Lower lobe of right lung (tissue), 2 donors: Measurements from ENCODE around the gene RHOC. TPM values are rescaled to one million over a fixed set of nuclear protein-coding genes. Genes with fewer than 3 reads are reported as not detected.

Source experiments
- ATAC-seq, 2 donors: fragments of 200-7000 bp; cut with Tn5 transposase; one replicate each; pipeline ENCODE4 v1.9.1; 2020 to 2022; ENCODE audit warnings: mild to moderate bottlenecking in 2 of 2, moderate library complexity in 2 of 2
- DNase-seq: peaks from one replicate; pipeline ENCODE4 v3.0.0-alpha.2; 2020
- H3K27ac ChIP-seq: fragments of 200-600 bp; one replicate; pipeline ENCODE4 v1.8.0; 2022
- H3K27me3 ChIP-seq: fragments of 200-600 bp; one replicate; pipeline ENCODE4 v1.8.0; 2022; ENCODE audit warnings: low read depth
- H3K36me3 ChIP-seq: fragments of 200-600 bp; one replicate; pipeline ENCODE4 v1.8.0; 2022; ENCODE audit warnings: mild to moderate bottlenecking
- H3K4me1 ChIP-seq: fragments of 200-600 bp; one replicate; pipeline ENCODE4 v1.8.0; 2022
- H3K4me3 ChIP-seq: fragments of 200-600 bp; one replicate; pipeline ENCODE4 v1.8.0; 2022; ENCODE audit warnings: mild to moderate bottlenecking
- H3K9me3 ChIP-seq: fragments of 200-600 bp; one replicate; pipeline ENCODE4 v1.8.0; 2022
- CTCF ChIP-seq: fragments of 200-600 bp; IDR thresholded peaks from one replicate; pipeline ENCODE4 v1.8.0; 2022; ENCODE audit warnings: antibody characterized with exemption, mild to moderate bottlenecking
- intact Hi-C: fragments of 100-400 bp; cut with DNase I; formaldehyde crosslinking; loops from one replicate; pipeline ENCODE4 v1.11.0; 2022
- total RNA-seq: library from RNA; stranded (reverse); fragmentation: NEBNext Ultra II Directional; extraction: Animal tissue kit (Norgen Biotek cat#: 25700); gene quantifications from one replicate; pipeline ENCODE4 v1.2.1, GENCODE V29; 2021
- donor health status: DM: no; HTN: yes; CAD: no; lungs with severe emphysema.

RHOC gene
- total RNA-seq, 1 donor from 2014 or later, result 126 TPM

- ATAC-seq (no peak), DNase-seq (no peak)
- Histone ChIP-seq H3K27me3 (no peaks in the 10 kb centered on the region), H3K9me3 (no peaks in the 10 kb centered on the region), H3K27ac (peak overlapping the region; percentile 84), H3K36me3 (peaks cover 63% of the 10 kb centered on the region), H3K4me3 (no peak overlapping the region), H3K4me1 (peaks cover 79% of the 10 kb centered on the region)
- intact Hi-C loops, result no loop called here
- TF ChIP-seq CTCF, result no peak
These were observed 4.9 kb downstream of the RHOC start for GRCh38 chr1:112702067-112702395.

- ATAC-seq (no peak), DNase-seq (no peak)
- Histone ChIP-seq H3K4me3 (no peak overlapping the region), H3K27ac (peak overlapping the region; percentile 84), H3K9me3 (no peaks in the 10 kb centered on the region), H3K27me3 (no peaks in the 10 kb centered on the region), H3K4me1 (peaks cover 79% of the 10 kb centered on the region), H3K36me3 (peaks cover 69% of the 10 kb centered on the region)
- intact Hi-C loops, result no loop called here
- no peak for TF ChIP-seq CTCF
These were observed 5.5 kb downstream of the RHOC start for GRCh38 chr1:112701227-112702066.

GRCh38 chr1:112700290-112701226 is 6.4 kb downstream of the RHOC start:
- H3K4me3 ChIP-seq, result no peak overlapping the region
- peaks cover 78% of the 10 kb centered on the region for H3K36me3 ChIP-seq
- intact Hi-C loops, result no loop called here
- ATAC-seq (peak; percentile 72 to 77), DNase-seq (peak; percentile 93)
- H3K27me3 ChIP-seq, result no peaks in the 10 kb centered on the region
- peak overlapping the region; percentile 84 for H3K27ac ChIP-seq
- H3K4me1 ChIP-seq, result peaks cover 73% of the 10 kb centered on the region
- no peak for TF ChIP-seq CTCF
- no peaks in the 10 kb centered on the region for H3K9me3 ChIP-seq

- Histone ChIP-seq H3K4me1 (peaks cover 63% of the 10 kb centered on the region), H3K36me3 (peaks cover 88% of the 10 kb centered on the region), H3K4me3 (no peak overlapping the region), H3K27ac (peak overlapping the region; percentile 84), H3K27me3 (no peaks in the 10 kb centered on the region), H3K9me3 (no peaks in the 10 kb centered on the region)
- no peak for DNase-seq
- ATAC-seq, result no peak
- intact Hi-C loops, result no loop called here
- no peak for TF ChIP-seq CTCF
These were observed 7.3 kb downstream of the RHOC start for GRCh38 chr1:112699425-112700144.
